ENCODE measurements around the gene EYS. TPM values are rescaled to one million over a fixed set of nuclear protein-coding genes. Genes with fewer than 3 reads are reported as not detected.

EYS gene
- total RNA-seq, 4 donors from 2014 or later, result under 0.01 TPM; not detected in 3

DNA sequence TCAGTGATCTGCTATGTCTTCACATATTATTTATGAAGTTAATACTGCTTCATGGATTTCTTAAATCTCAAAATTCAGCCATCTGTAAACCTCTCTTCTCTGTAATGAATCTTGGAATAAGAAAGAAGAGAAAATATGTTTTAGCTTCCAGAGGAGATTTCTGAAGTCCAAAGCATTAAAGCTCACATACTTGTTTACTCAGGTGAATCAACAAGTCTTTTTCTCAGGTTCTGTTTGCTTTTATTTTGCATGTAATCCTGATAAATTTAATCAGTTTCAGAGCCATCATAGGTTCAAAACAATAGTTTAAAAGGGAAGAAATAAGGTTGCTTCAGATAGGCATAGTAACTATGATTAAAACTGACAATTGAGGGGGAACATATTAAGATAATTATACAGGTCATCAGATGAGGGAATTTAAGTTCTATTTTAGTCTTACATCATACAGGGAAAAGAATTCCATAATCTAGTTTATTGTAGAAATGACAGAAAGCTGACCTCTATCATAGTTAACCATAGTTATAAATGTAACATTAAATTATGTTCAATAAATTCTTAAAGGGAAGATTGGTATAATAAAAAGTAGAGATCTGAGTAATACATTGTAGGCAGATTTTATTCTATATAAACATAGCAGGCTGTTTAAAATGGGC is 716.2 kb downstream of the EYS start:
- Histone ChIP-seq H3K36me3 (no peaks in the 10 kb centered on the region), H3K4me3 (no peak overlapping the region), H3K27me3 (no peaks in the 10 kb centered on the region), H3K9me3 (no peaks in the 10 kb centered on the region), H3K4me1 (no peaks in the 10 kb centered on the region), H3K27ac (replicated peaks in 1 of 4) (no peak overlapping the region)
- no peak for DNase-seq (ENCODE audit: extremely low spot score)
- TF ChIP-seq, protein P1, sequence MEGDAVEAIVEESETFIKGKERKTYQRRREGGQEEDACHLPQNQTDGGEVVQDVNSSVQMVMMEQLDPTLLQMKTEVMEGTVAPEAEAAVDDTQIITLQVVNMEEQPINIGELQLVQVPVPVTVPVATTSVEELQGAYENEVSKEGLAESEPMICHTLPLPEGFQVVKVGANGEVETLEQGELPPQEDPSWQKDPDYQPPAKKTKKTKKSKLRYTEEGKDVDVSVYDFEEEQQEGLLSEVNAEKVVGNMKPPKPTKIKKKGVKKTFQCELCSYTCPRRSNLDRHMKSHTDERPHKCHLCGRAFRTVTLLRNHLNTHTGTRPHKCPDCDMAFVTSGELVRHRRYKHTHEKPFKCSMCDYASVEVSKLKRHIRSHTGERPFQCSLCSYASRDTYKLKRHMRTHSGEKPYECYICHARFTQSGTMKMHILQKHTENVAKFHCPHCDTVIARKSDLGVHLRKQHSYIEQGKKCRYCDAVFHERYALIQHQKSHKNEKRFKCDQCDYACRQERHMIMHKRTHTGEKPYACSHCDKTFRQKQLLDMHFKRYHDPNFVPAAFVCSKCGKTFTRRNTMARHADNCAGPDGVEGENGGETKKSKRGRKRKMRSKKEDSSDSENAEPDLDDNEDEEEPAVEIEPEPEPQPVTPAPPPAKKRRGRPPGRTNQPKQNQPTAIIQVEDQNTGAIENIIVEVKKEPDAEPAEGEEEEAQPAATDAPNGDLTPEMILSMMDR (IDR thresholded peaks at IDR 0.05), result no peak
- TF ChIP-seq EP300 (IDR thresholded peaks at IDR 0.05) (no peak), POLR2A (IDR thresholded peaks at IDR 0.05; ENCODE audit: low read depth) (no peak), POLR2AphosphoS5 (IDR thresholded peaks at IDR 0.05) (no peak)
- intact Hi-C loops (cut with DNase I), result no loop called here

DNA sequence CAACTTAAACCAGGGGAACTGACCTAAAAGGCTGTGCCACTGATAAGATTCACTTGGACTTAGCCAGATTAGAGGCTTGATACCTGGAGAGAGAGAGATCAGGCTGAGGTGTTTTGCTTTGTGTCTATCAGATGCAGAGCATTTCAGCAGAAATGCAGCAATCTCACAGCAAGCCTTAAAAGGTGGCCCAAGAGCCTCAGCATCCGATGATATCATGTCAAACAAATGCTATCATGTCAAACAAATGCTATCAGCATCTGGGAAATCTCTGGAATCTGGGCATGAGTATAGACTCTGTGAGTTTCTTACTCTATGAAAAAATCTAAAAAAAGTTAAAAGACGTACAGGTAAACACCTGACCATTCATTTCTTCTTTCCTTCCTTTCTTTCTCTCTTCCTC is 718.9 kb downstream of the EYS start:
- Histone ChIP-seq H3K9me3 (no peaks in the 10 kb centered on the region), H3K27me3 (no peaks in the 10 kb centered on the region), H3K4me3 (no peak overlapping the region), H3K4me1 (no peaks in the 10 kb centered on the region), H3K36me3 (no peaks in the 10 kb centered on the region), H3K27ac (replicated peaks in 1 of 4) (no peak overlapping the region)
- DNase-seq (ENCODE audit: extremely low spot score), result no peak
- WGBS, result 54% methylated on average over 2 of the region's 2 CpGs
- intact Hi-C loops (cut with DNase I), result no loop called here
- no peak for TF ChIP-seq POLR2AphosphoS5 (IDR thresholded peaks at IDR 0.05)
- no peak for TF ChIP-seq EP300 (IDR thresholded peaks at IDR 0.05)
- TF ChIP-seq POLR2A (IDR thresholded peaks at IDR 0.05; ENCODE audit: low read depth), result no peak
- TF ChIP-seq, protein P1 (IDR thresholded peaks at IDR 0.05), result no peak

DNA sequence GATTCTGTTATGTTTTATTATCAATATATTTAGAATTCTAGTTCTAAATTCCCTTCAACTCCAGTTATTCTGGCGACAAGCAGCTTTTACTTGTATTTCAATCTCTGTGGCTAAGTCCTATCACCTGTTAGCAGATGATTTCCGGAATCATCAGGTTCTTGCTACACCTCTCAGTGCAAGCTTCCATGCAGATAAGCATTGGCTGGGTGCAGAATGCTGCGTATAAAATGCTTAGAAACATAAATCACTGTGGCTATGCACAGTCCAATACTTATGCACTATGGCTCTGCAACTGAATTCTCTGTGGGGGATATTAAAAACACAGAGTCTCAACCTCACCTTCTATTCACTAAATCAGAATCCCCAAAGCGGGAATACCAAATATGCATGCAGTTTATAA is 720.0 kb downstream of the EYS start:
- no peak overlapping the region for H3K27ac ChIP-seq (replicated peaks in 1 of 4)
- 89% methylated on average over 4 of the region's 4 CpGs for WGBS
- intact Hi-C loops (cut with DNase I), result no loop called here
- no peak for TF ChIP-seq POLR2A (IDR thresholded peaks at IDR 0.05; ENCODE audit: low read depth)
- no peak for DNase-seq (ENCODE audit: extremely low spot score)
- H3K4me3 ChIP-seq, result no peak overlapping the region
- H3K4me1 ChIP-seq, result no peaks in the 10 kb centered on the region
- H3K27me3 ChIP-seq, result no peaks in the 10 kb centered on the region
- H3K9me3 ChIP-seq, result no peaks in the 10 kb centered on the region
- H3K36me3 ChIP-seq, result no peaks in the 10 kb centered on the region

DNA sequence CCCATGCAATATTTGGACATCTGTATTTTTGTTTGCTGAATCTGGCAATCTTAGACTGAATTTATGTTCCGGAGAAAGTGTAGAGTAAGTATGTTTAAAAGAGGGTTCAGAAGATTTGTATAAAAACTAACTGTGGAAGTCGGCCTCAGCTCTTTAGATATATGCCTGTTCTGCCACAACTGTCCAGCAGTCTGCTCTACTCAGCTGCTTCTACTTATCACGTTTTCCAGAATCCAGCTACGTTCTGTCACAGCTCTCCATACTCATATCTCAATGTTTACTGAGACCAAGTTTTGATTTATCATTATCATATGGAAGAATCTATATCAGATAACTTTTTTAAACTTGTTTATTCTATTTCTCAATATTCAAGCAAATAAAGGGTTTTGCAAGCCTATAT is 721.3 kb downstream of the EYS start:
- TF ChIP-seq POLR2A (IDR thresholded peaks at IDR 0.05; ENCODE audit: low read depth) (no peak), POLR2AphosphoS5 (IDR thresholded peaks at IDR 0.05) (no peak), EP300 (IDR thresholded peaks at IDR 0.05) (no peak)
- TF ChIP-seq, protein P1 (IDR thresholded peaks at IDR 0.05), result no peak
- Histone ChIP-seq H3K9me3 (no peaks in the 10 kb centered on the region), H3K27me3 (no peaks in the 10 kb centered on the region), H3K4me1 (no peaks in the 10 kb centered on the region), H3K27ac (replicated peaks in 1 of 4) (no peak overlapping the region), H3K4me3 (no peak overlapping the region), H3K36me3 (no peaks in the 10 kb centered on the region)
- WGBS, result 49% methylated on average over 4 of the region's 4 CpGs
- DNase-seq (ENCODE audit: extremely low spot score), result no peak
- intact Hi-C loops (cut with DNase I), result no loop called here

DNA sequence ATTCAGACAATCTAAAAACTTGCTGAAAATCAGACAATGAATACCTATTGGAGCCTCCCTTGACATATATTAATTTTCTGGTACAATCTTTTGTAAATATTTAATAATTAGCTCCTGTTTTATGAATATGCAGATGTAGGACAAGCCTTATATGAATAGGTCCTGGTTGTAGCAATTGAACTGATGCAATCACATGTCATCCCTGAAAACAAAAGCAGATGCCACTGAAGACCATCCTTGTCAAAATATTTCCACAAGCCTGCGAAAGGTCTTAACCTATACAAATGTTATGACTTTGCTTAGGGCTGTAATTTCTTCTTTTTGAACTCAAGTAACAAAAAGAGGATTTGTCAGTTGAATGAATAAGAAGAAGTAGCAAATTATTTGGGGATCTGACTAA is 722.1 kb downstream of the EYS start:
- Histone ChIP-seq H3K9me3 (no peaks in the 10 kb centered on the region), H3K27me3 (no peaks in the 10 kb centered on the region), H3K4me1 (no peaks in the 10 kb centered on the region), H3K27ac (replicated peaks in 1 of 4) (no peak overlapping the region), H3K4me3 (no peak overlapping the region), H3K36me3 (no peaks in the 10 kb centered on the region)
- no peak for DNase-seq (ENCODE audit: extremely low spot score)
- no peak for TF ChIP-seq POLR2AphosphoS5 (IDR thresholded peaks at IDR 0.05)
- TF ChIP-seq EP300 (IDR thresholded peaks at IDR 0.05), result no peak
- TF ChIP-seq POLR2A (IDR thresholded peaks at IDR 0.05; ENCODE audit: low read depth), result no peak
- TF ChIP-seq, protein P1 (IDR thresholded peaks at IDR 0.05), result no peak
- intact Hi-C loops (cut with DNase I), result no loop called here
- 95% methylated on average over 1 of the region's 1 CpG for WGBS
